Liver (tissue), 3 donors: Measurements from ENCODE around the gene DDX46.

Experiments used
- EGR1 ChIP-seq, 2 donors: IDR thresholded peaks; 2 replicates each; pipeline ENCODE4 v1.6.1; 2016 to 2018; ENCODE audit warnings: antibody characterized with exemption in 2 of 2, low read depth in 2 of 2
- FOXA2 ChIP-seq: IDR thresholded peaks from 2 replicates; pipeline ENCODE4 v1.6.1; 2016; ENCODE audit warnings: antibody characterized with exemption
- GABPA ChIP-seq, 2 donors: IDR thresholded peaks in 1 of 2; conservative IDR thresholded peaks in 1 of 2; 2 replicates each; pipeline ENCODE4 v1.6.1; 2016; ENCODE audit warnings: antibody characterized with exemption in 2 of 2, mild to moderate bottlenecking in 1 of 2, moderate library complexity in 1 of 2
- JUND ChIP-seq, 2 donors: IDR thresholded peaks; 2 replicates each; pipeline ENCODE4 v1.6.1; 2016; ENCODE audit warnings: antibody characterized with exemption in 2 of 2
- MAX ChIP-seq: IDR thresholded peaks from 2 replicates; pipeline ENCODE4 v1.6.1; 2016; ENCODE audit warnings: antibody characterized with exemption
- RAD21 ChIP-seq, 2 donors: IDR thresholded peaks; 2 replicates each; pipeline ENCODE4 v1.6.1; 2016; ENCODE audit warnings: antibody characterized with exemption in 2 of 2, mild to moderate bottlenecking in 2 of 2
- RXRA ChIP-seq, 2 donors: IDR thresholded peaks; 2 replicates each; pipeline ENCODE4 v1.6.1; 2017 to 2018; ENCODE audit warnings: antibody characterized with exemption in 2 of 2, mild to moderate bottlenecking in 1 of 2
- SP1 ChIP-seq: IDR thresholded peaks from 2 replicates; pipeline ENCODE4 v1.6.1; 2018; ENCODE audit warnings: antibody characterized with exemption, mild to moderate bottlenecking
- TAF1 ChIP-seq: conservative IDR thresholded peaks from 2 replicates; pipeline ENCODE4 v1.6.1; 2016; ENCODE audit warnings: antibody characterized with exemption, mild to moderate bottlenecking
- YY1 ChIP-seq: IDR thresholded peaks from 2 replicates; pipeline ENCODE4 v1.6.1; 2016; ENCODE audit warnings: antibody characterized with exemption, mild to moderate bottlenecking
- TF ChIP-seq, protein P1 (sequence below): fragments of 150-350 bp; IDR thresholded peaks from 2 replicates; pipeline ENCODE4 v1.5.1; 2017; ENCODE audit warnings: improper control_type of control experiment, low read depth, low read length; ENCODE audit not compliant: missing input control
- TF ChIP-seq, protein P2 (sequence below): IDR thresholded peaks from 2 replicates; pipeline ENCODE4 v1.6.1; 2016; ENCODE audit warnings: antibody characterized with exemption, mild to moderate bottlenecking
- TF ChIP-seq, protein P3 (sequence below): IDR thresholded peaks from 2 replicates; pipeline ENCODE4 v1.6.1; 2016; ENCODE audit warnings: antibody characterized with exemption
- TF ChIP-seq, protein P4 (sequence below): IDR thresholded peaks from 2 replicates; pipeline ENCODE4 v1.6.1; 2016; ENCODE audit warnings: antibody characterized with exemption
- donor health status: healthy.
- donor health status: healthy.

- no peak for TF ChIP-seq EGR1 (IDR thresholded peaks at IDR 0.05; ENCODE audit: low read depth in 2 of 2)
- TF ChIP-seq, protein P1, sequence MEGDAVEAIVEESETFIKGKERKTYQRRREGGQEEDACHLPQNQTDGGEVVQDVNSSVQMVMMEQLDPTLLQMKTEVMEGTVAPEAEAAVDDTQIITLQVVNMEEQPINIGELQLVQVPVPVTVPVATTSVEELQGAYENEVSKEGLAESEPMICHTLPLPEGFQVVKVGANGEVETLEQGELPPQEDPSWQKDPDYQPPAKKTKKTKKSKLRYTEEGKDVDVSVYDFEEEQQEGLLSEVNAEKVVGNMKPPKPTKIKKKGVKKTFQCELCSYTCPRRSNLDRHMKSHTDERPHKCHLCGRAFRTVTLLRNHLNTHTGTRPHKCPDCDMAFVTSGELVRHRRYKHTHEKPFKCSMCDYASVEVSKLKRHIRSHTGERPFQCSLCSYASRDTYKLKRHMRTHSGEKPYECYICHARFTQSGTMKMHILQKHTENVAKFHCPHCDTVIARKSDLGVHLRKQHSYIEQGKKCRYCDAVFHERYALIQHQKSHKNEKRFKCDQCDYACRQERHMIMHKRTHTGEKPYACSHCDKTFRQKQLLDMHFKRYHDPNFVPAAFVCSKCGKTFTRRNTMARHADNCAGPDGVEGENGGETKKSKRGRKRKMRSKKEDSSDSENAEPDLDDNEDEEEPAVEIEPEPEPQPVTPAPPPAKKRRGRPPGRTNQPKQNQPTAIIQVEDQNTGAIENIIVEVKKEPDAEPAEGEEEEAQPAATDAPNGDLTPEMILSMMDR: no peak
- no peak for TF ChIP-seq YY1
- TF ChIP-seq JUND (IDR thresholded peaks at IDR 0.05): no peak
- TF ChIP-seq FOXA2: no peak
- no peak for TF ChIP-seq SP1
- no peak for TF ChIP-seq MAX
- TF ChIP-seq TAF1: no peak
- TF ChIP-seq, protein P2, sequence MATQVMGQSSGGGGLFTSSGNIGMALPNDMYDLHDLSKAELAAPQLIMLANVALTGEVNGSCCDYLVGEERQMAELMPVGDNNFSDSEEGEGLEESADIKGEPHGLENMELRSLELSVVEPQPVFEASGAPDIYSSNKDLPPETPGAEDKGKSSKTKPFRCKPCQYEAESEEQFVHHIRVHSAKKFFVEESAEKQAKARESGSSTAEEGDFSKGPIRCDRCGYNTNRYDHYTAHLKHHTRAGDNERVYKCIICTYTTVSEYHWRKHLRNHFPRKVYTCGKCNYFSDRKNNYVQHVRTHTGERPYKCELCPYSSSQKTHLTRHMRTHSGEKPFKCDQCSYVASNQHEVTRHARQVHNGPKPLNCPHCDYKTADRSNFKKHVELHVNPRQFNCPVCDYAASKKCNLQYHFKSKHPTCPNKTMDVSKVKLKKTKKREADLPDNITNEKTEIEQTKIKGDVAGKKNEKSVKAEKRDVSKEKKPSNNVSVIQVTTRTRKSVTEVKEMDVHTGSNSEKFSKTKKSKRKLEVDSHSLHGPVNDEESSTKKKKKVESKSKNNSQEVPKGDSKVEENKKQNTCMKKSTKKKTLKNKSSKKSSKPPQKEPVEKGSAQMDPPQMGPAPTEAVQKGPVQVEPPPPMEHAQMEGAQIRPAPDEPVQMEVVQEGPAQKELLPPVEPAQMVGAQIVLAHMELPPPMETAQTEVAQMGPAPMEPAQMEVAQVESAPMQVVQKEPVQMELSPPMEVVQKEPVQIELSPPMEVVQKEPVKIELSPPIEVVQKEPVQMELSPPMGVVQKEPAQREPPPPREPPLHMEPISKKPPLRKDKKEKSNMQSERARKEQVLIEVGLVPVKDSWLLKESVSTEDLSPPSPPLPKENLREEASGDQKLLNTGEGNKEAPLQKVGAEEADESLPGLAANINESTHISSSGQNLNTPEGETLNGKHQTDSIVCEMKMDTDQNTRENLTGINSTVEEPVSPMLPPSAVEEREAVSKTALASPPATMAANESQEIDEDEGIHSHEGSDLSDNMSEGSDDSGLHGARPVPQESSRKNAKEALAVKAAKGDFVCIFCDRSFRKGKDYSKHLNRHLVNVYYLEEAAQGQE: no peak
- no peak for TF ChIP-seq RXRA (IDR thresholded peaks at IDR 0.05)
- no peak for TF ChIP-seq GABPA (IDR thresholded peaks at IDR 0.05 in 1 of 2, conservative IDR thresholded peaks at IDR 0.05 in 1 of 2)
- TF ChIP-seq, protein P3, sequence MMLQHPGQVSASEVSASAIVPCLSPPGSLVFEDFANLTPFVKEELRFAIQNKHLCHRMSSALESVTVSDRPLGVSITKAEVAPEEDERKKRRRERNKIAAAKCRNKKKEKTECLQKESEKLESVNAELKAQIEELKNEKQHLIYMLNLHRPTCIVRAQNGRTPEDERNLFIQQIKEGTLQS: no peak
- TF ChIP-seq RAD21 (IDR thresholded peaks at IDR 0.05): no peak
- TF ChIP-seq, protein P4, sequence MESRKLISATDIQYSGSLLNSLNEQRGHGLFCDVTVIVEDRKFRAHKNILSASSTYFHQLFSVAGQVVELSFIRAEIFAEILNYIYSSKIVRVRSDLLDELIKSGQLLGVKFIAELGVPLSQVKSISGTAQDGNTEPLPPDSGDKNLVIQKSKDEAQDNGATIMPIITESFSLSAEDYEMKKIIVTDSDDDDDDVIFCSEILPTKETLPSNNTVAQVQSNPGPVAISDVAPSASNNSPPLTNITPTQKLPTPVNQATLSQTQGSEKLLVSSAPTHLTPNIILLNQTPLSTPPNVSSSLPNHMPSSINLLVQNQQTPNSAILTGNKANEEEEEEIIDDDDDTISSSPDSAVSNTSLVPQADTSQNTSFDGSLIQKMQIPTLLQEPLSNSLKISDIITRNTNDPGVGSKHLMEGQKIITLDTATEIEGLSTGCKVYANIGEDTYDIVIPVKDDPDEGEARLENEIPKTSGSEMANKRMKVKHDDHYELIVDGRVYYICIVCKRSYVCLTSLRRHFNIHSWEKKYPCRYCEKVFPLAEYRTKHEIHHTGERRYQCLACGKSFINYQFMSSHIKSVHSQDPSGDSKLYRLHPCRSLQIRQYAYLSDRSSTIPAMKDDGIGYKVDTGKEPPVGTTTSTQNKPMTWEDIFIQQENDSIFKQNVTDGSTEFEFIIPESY: no peak
These were observed 44.5 kb upstream of the DDX46 start for GRCh38 chr5:134714120-134714519.
